GM11168 (cell line): ENCODE measurements around the gene AMBRA1.

Source experiments
- in situ Hi-C: fragments of 300-500 bp; cut with MboI; formaldehyde crosslinking; loops from one replicate; pipeline ENCODE4 v1.12.0; 2022; ENCODE audit warnings: low sequenced_read_pairs; ENCODE audit not compliant: unreplicated experiment

AMBRA1 gene

GRCh38 chr11:46480909-46481308 is 112.9 kb downstream of the AMBRA1 start:
- in situ Hi-C loops, result no loop called here

- in situ Hi-C loops, result no loop called here
Measured at GRCh38 chr11:46480166-46480726, 113.6 kb downstream of the AMBRA1 start.

- in situ Hi-C loops, result no loop called here
Measured at GRCh38 chr11:46479601-46480000, 114.2 kb downstream of the AMBRA1 start.

- in situ Hi-C loops, result no loop called here
Measured at GRCh38 chr11:46478196-46478595, 115.6 kb downstream of the AMBRA1 start.

- in situ Hi-C loops, result no loop called here
Measured at GRCh38 chr11:46477136-46477535, 116.7 kb downstream of the AMBRA1 start.

GRCh38 chr11:46475926-46476545 is 117.8 kb downstream of the AMBRA1 start:
- in situ Hi-C loops, result no loop called here

GRCh38 chr11:46475051-46475925 is 118.5 kb downstream of the AMBRA1 start:
- in situ Hi-C loops, result no loop called here

- in situ Hi-C loops, result no loop called here
Measured at GRCh38 chr11:46472662-46472994, 121.2 kb downstream of the AMBRA1 start.

GRCh38 chr11:46471943-46472661 is 121.7 kb downstream of the AMBRA1 start:
- in situ Hi-C loops, result no loop called here

- in situ Hi-C loops, result no loop called here
Measured at GRCh38 chr11:46469926-46470325, 123.9 kb downstream of the AMBRA1 start.

GRCh38 chr11:46465683-46466082 is 128.1 kb downstream of the AMBRA1 start:
- in situ Hi-C loops, result no loop called here

GRCh38 chr11:46463701-46464421 is 130.0 kb downstream of the AMBRA1 start:
- in situ Hi-C loops, result no loop called here

GRCh38 chr11:46461461-46461927 is 132.3 kb downstream of the AMBRA1 start:
- in situ Hi-C loops, result no loop called here

- in situ Hi-C loops, result no loop called here
Measured at GRCh38 chr11:46458491-46458890, 135.3 kb downstream of the AMBRA1 start.

- in situ Hi-C loops, result no loop called here
Measured at GRCh38 chr11:46457659-46458424, 136.0 kb downstream of the AMBRA1 start.

GRCh38 chr11:46457021-46457420 is 136.8 kb downstream of the AMBRA1 start:
- in situ Hi-C loops, result no loop called here

- in situ Hi-C loops, result no loop called here
Measured at GRCh38 chr11:46456269-46457001, 137.4 kb downstream of the AMBRA1 start.

- in situ Hi-C loops, result no loop called here
Measured at GRCh38 chr11:46455834-46456233, 138.0 kb downstream of the AMBRA1 start.
